ENCODE results near the gene ANKRD17. TPM values are rescaled to one million over a fixed set of nuclear protein-coding genes. Genes with fewer than 3 reads are reported as not detected.

The ANKRD17 gene
- total RNA-seq, 1 donor = 80.7 TPM

DNA sequence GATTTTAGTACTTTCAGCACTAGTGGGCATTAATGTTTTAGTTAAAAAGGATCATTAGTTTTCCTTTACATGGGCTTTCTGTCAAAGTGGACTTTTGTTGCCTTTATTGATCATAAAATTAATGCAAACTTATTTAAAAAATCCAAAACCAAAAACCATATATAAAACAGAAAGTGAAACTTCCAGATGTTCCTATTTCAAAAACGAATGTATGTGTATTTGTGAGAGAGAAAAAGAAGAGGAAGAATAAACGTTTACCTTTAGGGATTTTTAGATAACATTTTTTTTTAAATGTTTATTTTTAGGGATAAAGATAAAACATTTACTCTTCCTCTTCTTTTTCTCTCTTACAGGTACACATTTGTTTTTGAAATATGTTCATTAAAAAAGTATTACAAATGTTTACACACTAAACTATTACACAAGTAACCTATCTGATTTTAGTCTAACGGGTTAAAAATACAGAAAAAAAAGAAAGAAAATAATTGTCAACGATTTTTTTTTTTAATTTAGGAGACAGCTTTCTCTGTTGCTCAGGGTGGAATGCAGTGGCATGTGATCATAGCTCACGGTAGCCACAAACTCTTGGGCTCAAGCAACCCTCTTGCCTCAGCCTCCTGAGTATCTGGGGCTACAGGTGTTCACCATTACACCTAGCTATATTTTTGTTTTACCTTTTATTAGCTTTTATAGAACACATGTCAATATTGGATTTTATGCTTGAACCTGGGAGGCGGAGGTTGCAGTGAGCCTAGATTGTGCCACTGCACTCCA, 172.3 kb downstream of the ANKRD17 start:
- no peak overlapping the region for H3K4me3 ChIP-seq (ENCODE audit: low read depth, low read length)
- peak; percentile 9 for DNase-seq (ENCODE audit: low read depth)

GRCh38 chr4:73080789-73081188, 177.8 kb downstream of the ANKRD17 start:
- TF ChIP-seq, protein P1, sequence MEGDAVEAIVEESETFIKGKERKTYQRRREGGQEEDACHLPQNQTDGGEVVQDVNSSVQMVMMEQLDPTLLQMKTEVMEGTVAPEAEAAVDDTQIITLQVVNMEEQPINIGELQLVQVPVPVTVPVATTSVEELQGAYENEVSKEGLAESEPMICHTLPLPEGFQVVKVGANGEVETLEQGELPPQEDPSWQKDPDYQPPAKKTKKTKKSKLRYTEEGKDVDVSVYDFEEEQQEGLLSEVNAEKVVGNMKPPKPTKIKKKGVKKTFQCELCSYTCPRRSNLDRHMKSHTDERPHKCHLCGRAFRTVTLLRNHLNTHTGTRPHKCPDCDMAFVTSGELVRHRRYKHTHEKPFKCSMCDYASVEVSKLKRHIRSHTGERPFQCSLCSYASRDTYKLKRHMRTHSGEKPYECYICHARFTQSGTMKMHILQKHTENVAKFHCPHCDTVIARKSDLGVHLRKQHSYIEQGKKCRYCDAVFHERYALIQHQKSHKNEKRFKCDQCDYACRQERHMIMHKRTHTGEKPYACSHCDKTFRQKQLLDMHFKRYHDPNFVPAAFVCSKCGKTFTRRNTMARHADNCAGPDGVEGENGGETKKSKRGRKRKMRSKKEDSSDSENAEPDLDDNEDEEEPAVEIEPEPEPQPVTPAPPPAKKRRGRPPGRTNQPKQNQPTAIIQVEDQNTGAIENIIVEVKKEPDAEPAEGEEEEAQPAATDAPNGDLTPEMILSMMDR (IDR thresholded peaks at IDR 0.05; ENCODE audit: insufficient read depth, low read depth, low read length) = no peak
- DNase-seq (ENCODE audit: low read depth) = peak; percentile 20
- no peak overlapping the region for H3K4me3 ChIP-seq (ENCODE audit: low read depth, low read length)

More for the DNA sequence above, 172.3 kb downstream of the ANKRD17 start:
- TF ChIP-seq, protein P1 (IDR thresholded peaks at IDR 0.05; ENCODE audit: insufficient read depth, low read depth, low read length) = no peak

GRCh38 chr4:73075832-73076231, 182.8 kb downstream of the ANKRD17 start:
- DNase-seq (ENCODE audit: low read depth) = no peak
- H3K4me3 ChIP-seq (ENCODE audit: low read depth, low read length) = no peak overlapping the region
- TF ChIP-seq, protein P1 (IDR thresholded peaks at IDR 0.05; ENCODE audit: insufficient read depth, low read depth, low read length) = no peak

DNA sequence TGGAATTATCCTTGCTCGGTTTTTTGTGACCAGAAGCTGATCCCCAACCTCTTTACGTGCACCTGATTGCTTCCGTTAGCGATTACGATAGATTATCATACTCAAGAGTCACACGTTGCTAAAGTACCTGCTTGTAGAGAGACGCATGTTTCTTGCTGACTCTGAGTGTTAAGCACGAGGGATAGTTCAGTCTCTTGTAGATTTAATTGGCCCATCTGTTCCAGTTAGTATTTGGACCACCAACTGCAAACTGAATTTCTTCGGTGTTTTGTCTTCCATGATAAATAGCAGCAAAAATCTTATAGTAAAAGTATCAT, 188.6 kb downstream of the ANKRD17 start:
- peak overlapping the region; percentile 77 for H3K4me3 ChIP-seq (ENCODE audit: low read depth, low read length)
- no peak for DNase-seq (ENCODE audit: low read depth)
- TF ChIP-seq, protein P1 (IDR thresholded peaks at IDR 0.05; ENCODE audit: insufficient read depth, low read depth, low read length) = no peak

DNA sequence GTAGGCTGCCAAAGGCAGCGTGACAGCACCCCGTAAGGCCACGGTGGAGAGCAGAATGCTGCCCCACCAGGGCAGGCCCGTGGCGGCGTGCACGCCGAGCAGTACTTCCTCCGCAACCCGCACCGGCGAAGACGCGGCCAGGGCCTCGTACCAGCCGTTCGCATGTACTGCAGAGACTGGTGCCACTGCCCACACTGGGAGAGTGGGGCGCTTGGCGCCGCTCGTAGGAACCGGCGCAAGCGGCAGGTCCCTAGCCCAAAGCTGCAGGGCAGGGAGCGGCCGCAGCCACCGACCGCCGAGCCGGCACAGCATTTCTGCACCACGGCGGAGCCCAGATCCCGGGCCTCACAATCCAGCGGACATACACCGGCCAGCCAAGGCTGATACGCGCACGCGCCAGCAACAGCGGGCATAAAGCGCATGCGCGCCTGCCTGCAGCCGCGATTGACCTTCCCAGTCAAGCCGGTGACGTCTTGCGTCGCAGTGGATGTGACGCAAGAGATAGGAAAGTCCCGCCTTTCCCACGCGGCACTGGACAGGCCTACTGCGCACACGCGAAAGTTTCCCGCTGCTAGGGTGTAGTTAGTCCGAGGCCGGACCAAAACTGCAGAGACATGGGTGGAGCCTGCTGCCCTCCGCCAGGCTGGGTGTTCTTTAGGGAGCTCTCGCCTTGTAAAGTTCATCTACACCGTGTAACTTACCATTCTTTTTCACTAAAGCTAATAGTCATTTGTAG, 189.1 kb downstream of the ANKRD17 start, which contains the start of gene COX18:
TSS of gene COX18 (minus strand) at position 379 of the 736 bp plus-strand sequence. CDS start at position 312, 67 bp downstream.
- DNase-seq (ENCODE audit: low read depth) = peak; percentile 99

DNA sequence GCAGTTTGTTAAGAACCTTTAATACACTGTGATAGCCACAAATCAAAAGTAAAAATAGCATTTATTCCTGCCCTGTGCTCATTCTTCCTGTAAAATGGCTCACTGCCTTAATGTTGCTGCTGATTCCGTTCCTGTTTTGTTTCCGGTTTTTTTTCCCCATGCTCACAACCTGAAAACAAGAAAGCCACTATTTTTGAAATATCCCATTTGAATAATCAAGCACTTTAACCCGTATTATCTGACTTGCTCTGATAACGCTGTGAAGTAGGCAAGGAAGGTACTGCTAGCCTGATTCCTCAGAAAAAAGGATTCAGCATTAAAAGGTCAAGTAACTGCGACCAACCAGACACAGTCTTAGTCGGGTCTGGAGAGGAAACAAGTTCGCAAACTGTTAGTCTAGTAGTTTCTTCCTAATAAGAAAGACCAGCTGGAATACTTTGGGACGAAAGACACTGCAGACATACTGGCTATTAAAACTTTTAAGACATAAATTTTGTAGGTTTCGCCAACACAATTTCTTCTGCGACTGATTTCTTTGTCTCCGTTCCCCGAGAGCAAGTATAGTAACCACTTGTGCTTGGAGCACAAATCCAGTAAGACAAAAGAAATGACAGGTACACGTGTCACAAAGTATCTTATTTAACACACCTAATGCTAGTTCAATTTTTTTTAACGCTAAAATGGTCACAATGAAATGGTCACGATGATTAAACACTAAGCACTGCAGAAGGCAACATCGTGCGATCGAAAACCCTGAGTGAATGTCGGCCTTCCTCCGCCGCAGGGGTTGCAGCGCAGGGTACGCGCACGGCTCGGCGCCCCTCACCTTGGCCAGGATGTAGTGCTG, 189.9 kb downstream of the ANKRD17 start:
- peak overlapping the region; percentile 77 for H3K4me3 ChIP-seq (ENCODE audit: low read depth, low read length)
- TF ChIP-seq, protein P1 (IDR thresholded peaks at IDR 0.05; ENCODE audit: insufficient read depth, low read depth, low read length) = no peak
- peak; percentile 56 for DNase-seq (ENCODE audit: low read depth)

More for the DNA sequence above, 189.1 kb downstream of the ANKRD17 start, which contains the start of gene COX18:
- peak within 1 kb of the TSS; percentile 77 for H3K4me3 ChIP-seq (ENCODE audit: low read depth, low read length)
- TF ChIP-seq, protein P1 (IDR thresholded peaks at IDR 0.05; ENCODE audit: insufficient read depth, low read depth, low read length) = no peak
